Measurements from ENCODE around the gene OR6J1.
A peak's percentile ranks its signal among the peaks of the same experiment; 100 is the strongest.

The OR6J1 gene

DNA sequence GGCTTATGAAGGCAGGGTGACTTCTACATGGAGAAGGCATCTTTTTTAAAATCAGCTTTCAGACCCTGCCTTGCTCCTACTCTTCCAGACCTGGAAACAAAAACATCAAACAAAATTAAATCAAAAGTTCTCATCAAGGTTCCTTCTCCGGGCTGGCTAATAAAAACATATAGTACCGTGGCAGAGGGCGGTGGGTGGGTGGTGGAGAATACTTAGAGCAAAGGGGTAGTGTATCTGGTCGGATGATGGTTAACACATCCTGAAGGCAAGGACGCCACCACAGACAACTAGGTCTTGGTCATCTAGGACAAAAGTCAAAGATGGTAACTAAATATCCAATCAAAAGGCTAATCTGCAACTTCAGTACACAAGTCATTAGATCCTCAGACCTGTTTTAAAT, 56.9 kb downstream of the OR6J1 start:
- Mint-ChIP-seq H3K27me3 (no peaks in the 10 kb centered on the region), H3K9me3 (no peaks in the 10 kb centered on the region), H3K4me3 (no peak overlapping the region), H3K4me1 (peaks cover 62% of the 10 kb centered on the region), H3K27ac (no peak overlapping the region), H3K36me3 (peaks cover 35% of the 10 kb centered on the region)
- ATAC-seq: no peak

DNA sequence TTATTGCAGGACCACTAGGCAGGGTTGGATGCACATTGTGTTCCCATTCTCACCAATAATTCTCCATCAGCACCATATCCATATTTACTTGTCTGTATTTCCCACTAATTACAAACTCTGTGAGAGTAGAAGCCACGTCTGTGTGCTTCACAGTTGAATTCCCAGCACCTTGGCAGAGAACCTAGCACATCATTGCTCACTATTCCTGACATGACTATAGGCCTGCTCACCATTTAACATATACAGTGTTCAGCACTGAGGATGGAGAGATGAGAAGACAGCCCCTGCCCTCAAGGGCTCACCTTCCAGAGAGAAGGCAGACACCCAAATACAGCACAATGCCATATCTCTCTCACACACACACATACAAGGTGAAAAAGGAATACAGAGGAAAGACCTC, 60.2 kb downstream of the OR6J1 start:
- no peak for ATAC-seq
- no peaks in the 10 kb centered on the region for H3K9me3 Mint-ChIP-seq
- H3K4me3 Mint-ChIP-seq: no peak overlapping the region
- peaks cover 44% of the 10 kb centered on the region for H3K36me3 Mint-ChIP-seq
- no peaks in the 10 kb centered on the region for H3K27me3 Mint-ChIP-seq
- peak overlapping the region; percentile 15 for H3K27ac Mint-ChIP-seq
- peaks cover 67% of the 10 kb centered on the region for H3K4me1 Mint-ChIP-seq
